GM21723 (cell line): ENCODE results near the gene GABBR2.

Experiments used
- ATAC-seq: cut with Tn5 transposase; IDR thresholded peaks from one replicate; pipeline ENCODE4 v1.9.1; 2021; ENCODE audit warnings: mild to moderate bottlenecking, moderate library complexity; ENCODE audit not compliant: unreplicated experiment

Gene GABBR2

GRCh38 chr9:98333703-98334582 is 374.8 kb downstream of the GABBR2 start:
- ATAC-seq: no peak

GRCh38 chr9:98332405-98332831 is 376.3 kb downstream of the GABBR2 start:
- ATAC-seq: no peak

GRCh38 chr9:98331536-98332259 is 377.0 kb downstream of the GABBR2 start:
- ATAC-seq: no peak

- ATAC-seq: no peak
Measured at GRCh38 chr9:98330831-98331230, 377.9 kb downstream of the GABBR2 start.

GRCh38 chr9:98329904-98330303 is 378.8 kb downstream of the GABBR2 start:
- no peak for ATAC-seq

- ATAC-seq: no peak
Measured at GRCh38 chr9:98329281-98329680, 379.5 kb downstream of the GABBR2 start.

GRCh38 chr9:98328770-98329169 is 380.0 kb downstream of the GABBR2 start:
- no peak for ATAC-seq

GRCh38 chr9:98328141-98328540 is 380.6 kb downstream of the GABBR2 start:
- ATAC-seq: no peak

- ATAC-seq: no peak
Measured at GRCh38 chr9:98327249-98327561, 381.5 kb downstream of the GABBR2 start.

GRCh38 chr9:98326459-98327248 is 382.1 kb downstream of the GABBR2 start:
- ATAC-seq: no peak

- no peak for ATAC-seq
Measured at GRCh38 chr9:98324801-98325200, 383.9 kb downstream of the GABBR2 start.

- ATAC-seq: no peak
Measured at GRCh38 chr9:98323831-98324135, 385.0 kb downstream of the GABBR2 start.

GRCh38 chr9:98323051-98323830 is 385.5 kb downstream of the GABBR2 start:
- ATAC-seq: no peak

- ATAC-seq: no peak
Measured at GRCh38 chr9:98321269-98321668, 387.5 kb downstream of the GABBR2 start.

GRCh38 chr9:98318834-98319478 is 389.8 kb downstream of the GABBR2 start:
- ATAC-seq: no peak

- no peak for ATAC-seq
Measured at GRCh38 chr9:98318041-98318790, 390.5 kb downstream of the GABBR2 start.

GRCh38 chr9:98317134-98317857 is 391.4 kb downstream of the GABBR2 start:
- ATAC-seq: no peak

GRCh38 chr9:98316445-98317133 is 392.1 kb downstream of the GABBR2 start:
- ATAC-seq: no peak
